Measurements from ENCODE around the gene MYT1. TPM values are rescaled to one million over a fixed set of nuclear protein-coding genes. Genes with fewer than 3 reads are reported as not detected.
A peak's percentile ranks its signal among the peaks of the same experiment; 100 is the strongest.

Gene MYT1
- polyA plus RNA-seq, 3 donors, result 0.35 to 0.50 (median 0.46) TPM

GRCh38 chr20:64153861-64154589 lies 10.2 kb upstream of the MYT1 start:
- DNase-seq (ENCODE audit: low read depth in 3 of 3, low spot score in 2 of 3), result no peak

- DNase-seq (ENCODE audit: low read depth in 3 of 3, low spot score in 2 of 3), result no peak
Measured at GRCh38 chr20:64154590-64155257, 9.5 kb upstream of the MYT1 start.

GRCh38 chr20:64155258-64156135 lies 8.8 kb upstream of the MYT1 start:
- DNase-seq (ENCODE audit: low read depth in 3 of 3, low spot score in 2 of 3), result no peak

- DNase-seq (ENCODE audit: low read depth in 3 of 3, low spot score in 2 of 3), result no peak
Measured at GRCh38 chr20:64156136-64156885, 7.9 kb upstream of the MYT1 start.

- DNase-seq (ENCODE audit: low read depth in 3 of 3, low spot score in 2 of 3), result no peak
Measured at GRCh38 chr20:64156886-64157875, 7.1 kb upstream of the MYT1 start.

GRCh38 chr20:64157878-64158277 lies 6.4 kb upstream of the MYT1 start:
- no peak for DNase-seq (ENCODE audit: low read depth in 3 of 3, low spot score in 2 of 3)

GRCh38 chr20:64158346-64159285 lies 5.6 kb upstream of the MYT1 start:
- DNase-seq (ENCODE audit: low read depth in 3 of 3, low spot score in 2 of 3), result no peak

GRCh38 chr20:64159286-64159680 lies 5.0 kb upstream of the MYT1 start:
- no peak for DNase-seq (ENCODE audit: low read depth in 3 of 3, low spot score in 2 of 3)

- no peak for DNase-seq (ENCODE audit: low read depth in 3 of 3, low spot score in 2 of 3)
Measured at GRCh38 chr20:64159711-64160110, 4.5 kb upstream of the MYT1 start.

- no peak for DNase-seq (ENCODE audit: low read depth in 3 of 3, low spot score in 2 of 3)
Measured at GRCh38 chr20:64160118-64160517, 4.1 kb upstream of the MYT1 start.

- DNase-seq (ENCODE audit: low read depth in 3 of 3, low spot score in 2 of 3), result no peak
Measured at GRCh38 chr20:64160526-64161355, 3.5 kb upstream of the MYT1 start.

- peak; percentile 37 to 61 (median 52) for DNase-seq (ENCODE audit: low read depth in 3 of 3, low spot score in 2 of 3)
Measured at GRCh38 chr20:64161356-64162238, 2.7 kb upstream of the MYT1 start.

GRCh38 chr20:64162239-64162910 lies 1.9 kb upstream of the MYT1 start:
- DNase-seq (ENCODE audit: low read depth in 3 of 3, low spot score in 2 of 3), result no peak

GRCh38 chr20:64163776-64164122 lies 503 bp upstream of the MYT1 start:
- DNase-seq (ENCODE audit: low read depth in 3 of 3, low spot score in 2 of 3), result no peak

GRCh38 chr20:64165866-64166600 lies 1.8 kb downstream of the MYT1 start:
- DNase-seq (ENCODE audit: low read depth in 3 of 3, low spot score in 2 of 3), result no peak
